Gastroesophageal sphincter (tissue), 3 donors: ENCODE data around the gene PDZD2.

Source experiments
- EP300 ChIP-seq: sonication (generic); formaldehyde crosslinking; IDR thresholded peaks from one replicate; pipeline ENCODE4 v1.6.1; 2017; ENCODE audit warnings: antibody characterized with exemption, mild to moderate bottlenecking
- POLR2A ChIP-seq, 2 donors: fragments of 450-650 bp; IDR thresholded peaks; one replicate each; pipeline ENCODE4 v1.6.1; 2017; ENCODE audit warnings: antibody characterized with exemption in 2 of 2, mild to moderate bottlenecking in 2 of 2, moderate library complexity in 1 of 2
- TF ChIP-seq, protein P1 (sequence below), 4 experiments: fragments of 200-600 bp in 2 of 4; fragments of 450-650 bp in 2 of 4; sonication (generic) in 1 of 4; IDR thresholded peaks; one replicate each; pipeline ENCODE4 v1.5.1; 2017 to 2019; ENCODE audit warnings: antibody characterized with exemption in 4 of 4, mild to moderate bottlenecking in 2 of 4, moderate library complexity in 2 of 4

DNA sequence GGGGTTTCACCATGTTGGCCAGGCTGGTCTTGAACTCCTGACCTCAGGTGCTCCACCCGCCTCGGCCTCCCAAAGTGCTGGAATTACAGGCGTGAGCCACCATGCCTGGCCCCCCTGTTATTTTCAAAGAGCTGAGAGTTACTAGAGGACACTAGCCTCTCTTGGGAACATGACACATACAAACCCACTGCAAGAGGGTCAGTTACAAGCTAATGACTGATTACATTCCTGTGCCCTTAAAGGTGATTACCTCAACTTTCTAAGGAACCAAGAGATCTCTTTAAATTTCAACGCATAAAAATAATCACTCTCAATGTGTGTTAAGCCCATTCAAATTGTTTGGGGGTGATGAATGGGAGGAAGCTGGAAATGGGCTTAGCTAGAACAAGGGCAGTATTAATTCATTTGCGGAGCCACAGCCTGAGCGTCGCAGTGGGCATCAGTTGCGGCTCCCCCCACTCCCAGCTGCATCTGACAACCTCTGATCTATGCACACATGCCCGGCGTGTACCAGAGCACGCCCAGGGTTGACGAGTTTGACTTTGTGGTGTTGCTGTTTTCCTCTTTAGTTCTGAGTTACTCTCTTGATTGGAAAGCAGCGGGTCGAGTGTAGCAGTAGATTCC lies 388.3 kb downstream of the PDZD2 start:
- TF ChIP-seq EP300 (no peak), POLR2A (IDR thresholded peaks at IDR 0.05) (no peak)
- TF ChIP-seq, protein P1, sequence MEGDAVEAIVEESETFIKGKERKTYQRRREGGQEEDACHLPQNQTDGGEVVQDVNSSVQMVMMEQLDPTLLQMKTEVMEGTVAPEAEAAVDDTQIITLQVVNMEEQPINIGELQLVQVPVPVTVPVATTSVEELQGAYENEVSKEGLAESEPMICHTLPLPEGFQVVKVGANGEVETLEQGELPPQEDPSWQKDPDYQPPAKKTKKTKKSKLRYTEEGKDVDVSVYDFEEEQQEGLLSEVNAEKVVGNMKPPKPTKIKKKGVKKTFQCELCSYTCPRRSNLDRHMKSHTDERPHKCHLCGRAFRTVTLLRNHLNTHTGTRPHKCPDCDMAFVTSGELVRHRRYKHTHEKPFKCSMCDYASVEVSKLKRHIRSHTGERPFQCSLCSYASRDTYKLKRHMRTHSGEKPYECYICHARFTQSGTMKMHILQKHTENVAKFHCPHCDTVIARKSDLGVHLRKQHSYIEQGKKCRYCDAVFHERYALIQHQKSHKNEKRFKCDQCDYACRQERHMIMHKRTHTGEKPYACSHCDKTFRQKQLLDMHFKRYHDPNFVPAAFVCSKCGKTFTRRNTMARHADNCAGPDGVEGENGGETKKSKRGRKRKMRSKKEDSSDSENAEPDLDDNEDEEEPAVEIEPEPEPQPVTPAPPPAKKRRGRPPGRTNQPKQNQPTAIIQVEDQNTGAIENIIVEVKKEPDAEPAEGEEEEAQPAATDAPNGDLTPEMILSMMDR (IDR thresholded peaks at IDR 0.05): no peak
